ENCODE results near the gene TRAPPC14.

DNA sequence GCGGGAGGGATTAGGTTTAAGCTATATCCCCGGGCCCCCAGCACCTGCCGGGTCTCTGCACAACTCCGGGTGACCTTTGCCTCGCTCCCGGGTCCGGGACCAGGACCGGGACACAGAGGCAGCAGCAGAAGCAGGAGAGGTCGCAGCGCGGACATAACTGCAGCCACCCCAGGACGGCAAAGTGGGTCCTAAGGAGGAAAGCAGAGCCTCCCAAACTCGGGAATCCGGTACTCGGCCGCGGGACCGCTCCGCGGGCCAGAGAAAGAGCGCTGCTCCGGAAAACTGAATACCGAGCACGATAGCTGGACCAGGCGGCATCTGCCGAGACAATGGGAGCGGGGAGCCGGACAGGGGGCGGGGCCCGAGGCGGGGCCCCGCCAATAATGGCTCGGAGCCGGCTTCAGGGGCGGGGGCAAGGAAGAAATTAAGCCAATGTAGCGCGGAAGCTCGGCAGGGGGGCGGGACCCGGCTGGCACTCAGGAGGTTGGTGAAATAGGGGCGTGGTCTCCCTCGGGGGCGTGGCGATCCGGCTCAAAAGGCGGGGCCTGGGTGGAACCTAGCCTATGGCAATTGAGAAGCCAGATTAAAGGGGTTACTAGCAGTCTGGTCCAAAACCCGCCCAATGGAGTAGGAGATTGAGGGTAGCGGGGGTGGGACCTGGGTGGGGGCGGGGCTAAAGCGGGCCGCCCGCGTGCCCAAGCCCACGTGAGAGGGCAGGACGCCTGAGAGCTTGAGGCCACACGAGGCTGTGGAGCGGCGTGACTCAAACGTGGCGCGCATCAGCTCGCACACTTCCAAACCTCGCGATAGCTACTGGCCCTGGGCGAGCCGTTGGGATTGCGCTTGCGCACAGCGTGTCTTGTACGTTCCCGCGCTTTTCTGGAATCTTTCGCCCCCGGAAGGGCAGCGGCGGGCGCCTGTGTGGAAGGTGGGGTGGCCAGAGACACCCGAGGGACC is 18.8 kb upstream of the TRAPPC14 start, which contains the start of the genes GPC2 and STAG3:
- no peak for TF ChIP-seq ZNF274 (IDR thresholded peaks at IDR 0.05; ENCODE audit: low read depth, low read length)
- TF ChIP-seq YY1 (IDR thresholded peaks at IDR 0.05; ENCODE audit: insufficient read depth, insufficient read length) = no peak
